Fibroblast of skin of right quadriceps (primary cell): ENCODE measurements around the gene ADNP2.

Experiments
- DNase-seq: peaks from one replicate; pipeline ENCODE4 v3.0.0-alpha.2; 2013

The ADNP2 gene, protein sequence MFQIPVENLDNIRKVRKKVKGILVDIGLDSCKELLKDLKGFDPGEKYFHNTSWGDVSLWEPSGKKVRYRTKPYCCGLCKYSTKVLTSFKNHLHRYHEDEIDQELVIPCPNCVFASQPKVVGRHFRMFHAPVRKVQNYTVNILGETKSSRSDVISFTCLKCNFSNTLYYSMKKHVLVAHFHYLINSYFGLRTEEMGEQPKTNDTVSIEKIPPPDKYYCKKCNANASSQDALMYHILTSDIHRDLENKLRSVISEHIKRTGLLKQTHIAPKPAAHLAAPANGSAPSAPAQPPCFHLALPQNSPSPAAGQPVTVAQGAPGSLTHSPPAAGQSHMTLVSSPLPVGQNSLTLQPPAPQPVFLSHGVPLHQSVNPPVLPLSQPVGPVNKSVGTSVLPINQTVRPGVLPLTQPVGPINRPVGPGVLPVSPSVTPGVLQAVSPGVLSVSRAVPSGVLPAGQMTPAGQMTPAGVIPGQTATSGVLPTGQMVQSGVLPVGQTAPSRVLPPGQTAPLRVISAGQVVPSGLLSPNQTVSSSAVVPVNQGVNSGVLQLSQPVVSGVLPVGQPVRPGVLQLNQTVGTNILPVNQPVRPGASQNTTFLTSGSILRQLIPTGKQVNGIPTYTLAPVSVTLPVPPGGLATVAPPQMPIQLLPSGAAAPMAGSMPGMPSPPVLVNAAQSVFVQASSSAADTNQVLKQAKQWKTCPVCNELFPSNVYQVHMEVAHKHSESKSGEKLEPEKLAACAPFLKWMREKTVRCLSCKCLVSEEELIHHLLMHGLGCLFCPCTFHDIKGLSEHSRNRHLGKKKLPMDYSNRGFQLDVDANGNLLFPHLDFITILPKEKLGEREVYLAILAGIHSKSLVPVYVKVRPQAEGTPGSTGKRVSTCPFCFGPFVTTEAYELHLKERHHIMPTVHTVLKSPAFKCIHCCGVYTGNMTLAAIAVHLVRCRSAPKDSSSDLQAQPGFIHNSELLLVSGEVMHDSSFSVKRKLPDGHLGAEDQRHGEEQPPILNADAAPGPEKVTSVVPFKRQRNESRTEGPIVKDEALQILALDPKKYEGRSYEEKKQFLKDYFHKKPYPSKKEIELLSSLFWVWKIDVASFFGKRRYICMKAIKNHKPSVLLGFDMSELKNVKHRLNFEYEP

DNA sequence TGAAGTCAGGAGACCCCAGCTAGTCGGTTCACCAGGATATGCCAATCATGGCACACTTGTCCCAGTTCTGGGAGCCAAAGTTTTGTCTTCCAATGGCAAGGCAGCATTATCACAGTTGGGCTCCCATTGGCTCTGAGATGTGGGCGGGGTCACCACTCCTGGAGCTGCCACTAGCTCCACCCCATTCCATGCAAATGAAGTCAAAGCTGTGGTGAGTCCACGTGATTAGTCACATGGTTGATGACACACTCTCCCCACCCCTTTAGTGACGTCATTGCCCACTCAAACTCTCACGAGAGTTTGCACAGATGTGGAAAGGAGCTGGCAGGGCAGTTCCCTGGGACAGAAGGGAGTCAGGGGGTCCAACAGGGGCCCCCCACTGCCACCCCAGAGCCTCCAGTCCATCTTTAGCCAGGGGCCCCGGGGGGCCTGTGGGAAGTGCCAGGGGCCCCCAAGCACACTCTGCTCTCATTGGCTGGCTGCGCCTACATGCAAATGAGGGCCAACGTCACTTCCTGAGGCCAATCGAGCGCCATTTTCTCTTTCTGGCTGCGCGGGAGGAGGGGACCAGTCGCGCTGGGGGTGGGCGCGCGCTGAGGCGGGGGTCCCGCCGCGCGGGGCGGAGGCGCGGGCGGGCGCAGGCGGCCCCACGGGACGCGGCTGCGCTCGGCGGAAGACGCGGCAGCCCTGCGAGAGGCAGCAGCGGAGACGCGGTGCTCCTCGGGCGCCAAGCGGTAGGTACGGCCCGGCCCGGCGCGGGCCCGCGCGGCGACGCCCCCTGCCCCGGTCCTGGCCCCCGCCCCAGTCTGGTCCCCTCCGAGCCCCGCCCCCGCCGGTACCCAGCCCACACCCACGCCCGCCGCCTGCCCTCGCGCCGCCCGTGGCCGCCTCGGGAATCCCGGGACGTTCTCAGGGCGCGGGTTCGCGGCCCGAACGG lies at the start of gene ADNP2:
Gene ADNP2, plus strand, starts transcription at position 524 of the 937 bp plus-strand sequence. CDS start 8,281 bp downstream, outside the sequence.
- peak; percentile 95 for DNase-seq

DNA sequence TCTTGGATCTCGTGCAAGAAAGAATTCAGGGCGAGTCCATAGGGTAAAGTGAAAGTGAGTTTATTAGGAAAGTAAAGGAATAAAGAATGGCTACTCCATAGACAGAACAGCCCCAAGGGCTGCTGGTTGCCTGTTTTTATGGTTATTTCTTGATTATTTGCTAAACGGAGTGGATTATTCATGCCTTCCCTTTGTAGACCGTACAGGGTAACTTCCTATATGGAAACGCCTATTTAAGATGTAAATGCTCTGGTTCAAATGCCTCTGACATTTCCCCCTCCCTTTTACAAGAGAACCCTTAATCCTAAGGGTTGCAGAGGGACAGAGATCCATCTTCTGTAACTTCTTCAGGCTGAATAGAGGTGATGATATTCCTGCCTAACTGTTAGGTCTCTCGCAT lies 49.1 kb upstream of the ADNP2 start:
- no peak for DNase-seq

DNA sequence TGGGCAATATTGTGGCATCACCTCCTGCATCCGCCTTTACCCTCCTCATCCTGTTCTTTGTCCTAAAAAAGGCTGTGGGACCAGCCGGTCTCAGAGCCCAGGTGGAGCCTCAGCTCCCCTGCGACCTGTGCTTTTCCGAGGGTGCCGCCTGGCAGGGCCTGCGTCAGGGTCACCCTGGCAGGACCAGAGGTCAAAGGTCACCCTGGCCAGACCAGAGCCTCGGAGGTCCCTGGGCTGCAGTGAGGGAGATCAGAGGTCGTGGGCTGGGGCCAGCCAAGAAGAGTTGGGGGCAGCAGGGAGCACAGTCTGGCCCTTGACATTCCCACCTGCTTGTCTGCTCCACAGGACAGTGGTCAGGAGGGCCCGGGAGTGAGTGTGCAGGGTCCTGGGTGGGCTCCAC lies 43.4 kb upstream of the ADNP2 start:
- no peak for DNase-seq

DNA sequence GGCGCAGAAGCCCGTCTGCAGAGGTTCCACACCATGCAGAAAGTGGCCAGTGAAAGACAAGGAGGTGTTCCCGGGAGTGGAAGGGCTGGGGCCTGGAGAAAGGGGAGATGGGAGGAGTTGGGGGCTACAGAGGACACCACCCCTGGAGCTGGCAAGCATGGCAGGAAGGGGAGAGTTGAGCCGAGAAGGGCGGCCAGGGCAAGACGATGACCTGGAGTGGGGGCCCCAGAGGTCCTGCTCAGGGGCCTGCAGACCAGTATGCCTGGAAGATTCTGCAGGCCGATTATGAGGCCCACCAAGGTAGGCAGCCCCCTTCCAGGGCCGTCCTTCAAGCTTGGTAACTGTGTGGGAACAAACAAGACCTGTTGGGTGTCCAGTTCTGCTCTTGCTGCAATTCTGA lies 41.7 kb upstream of the ADNP2 start:
- no peak for DNase-seq

DNA sequence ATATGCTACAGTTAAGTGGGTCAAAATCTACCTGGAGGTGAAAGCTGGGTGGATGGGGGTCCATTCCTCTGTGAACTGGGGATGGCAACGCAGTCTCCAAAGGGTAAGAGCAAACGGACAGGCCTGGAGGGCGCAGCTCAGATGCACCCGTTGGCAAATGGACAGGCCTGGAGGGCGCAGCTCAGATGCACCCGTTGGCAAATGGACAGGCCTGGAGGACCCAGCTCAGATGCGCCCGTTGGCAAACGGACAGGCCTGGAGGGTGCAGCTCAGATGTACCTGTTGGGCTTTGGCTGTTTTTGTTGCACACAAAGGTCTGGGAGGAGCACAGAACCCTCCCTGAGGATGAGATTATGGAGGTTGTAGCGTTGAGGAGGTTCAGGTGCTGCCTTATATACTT lies 41.2 kb upstream of the ADNP2 start:
- DNase-seq = no peak

DNA sequence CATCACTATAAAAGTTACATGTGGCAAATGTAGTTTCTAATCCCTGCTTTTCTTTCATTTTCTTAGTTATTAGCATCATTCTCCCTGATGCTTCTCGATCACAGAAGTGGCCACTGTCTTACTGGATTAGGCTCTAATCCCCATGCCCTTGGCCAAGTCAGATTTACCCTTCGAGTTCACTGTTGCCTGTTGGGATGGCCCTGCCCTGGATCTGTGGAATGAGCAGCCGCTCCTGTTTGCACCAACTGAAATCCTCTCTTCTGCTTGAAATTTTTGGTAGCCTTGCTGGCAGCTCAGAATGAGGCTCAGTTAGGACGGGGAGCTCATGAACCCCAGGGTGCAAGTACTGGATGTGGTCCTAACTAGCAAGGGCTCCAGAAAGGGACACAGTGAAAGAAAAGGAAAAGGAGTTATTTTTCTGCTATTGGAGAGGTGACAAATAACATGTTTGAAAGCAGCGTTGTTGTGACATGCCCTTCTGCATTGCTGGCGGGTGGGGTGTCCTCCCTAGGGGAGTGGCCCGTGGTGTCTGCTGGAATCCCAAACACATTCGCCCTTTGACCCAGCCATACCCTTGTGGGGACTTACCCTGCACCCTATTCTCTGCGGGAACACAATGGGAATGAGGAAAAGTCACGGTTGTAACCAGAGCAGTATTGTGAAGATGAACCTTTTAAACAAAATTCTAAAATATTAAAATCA lies 40.3 kb upstream of the ADNP2 start:
- no peak for DNase-seq

DNA sequence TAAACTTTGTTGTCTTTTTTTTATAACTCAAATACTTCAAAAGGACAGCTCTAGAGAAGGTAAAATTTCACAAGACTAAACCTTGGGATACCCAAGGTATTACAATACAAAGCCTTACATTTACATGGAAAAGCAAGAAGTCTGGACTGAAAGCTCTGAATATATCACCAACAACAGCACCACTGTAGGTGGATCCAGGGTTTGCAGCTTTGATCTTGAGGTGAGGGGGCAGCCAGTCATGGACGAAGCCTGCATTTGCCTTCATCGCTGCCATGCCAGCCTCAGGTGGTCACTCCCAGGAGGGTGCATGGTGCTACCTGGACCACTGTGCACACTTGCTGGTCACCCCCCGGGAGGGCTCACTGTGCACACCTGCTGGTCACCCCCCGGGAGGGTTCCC lies 38.2 kb upstream of the ADNP2 start:
- no peak for DNase-seq

DNA sequence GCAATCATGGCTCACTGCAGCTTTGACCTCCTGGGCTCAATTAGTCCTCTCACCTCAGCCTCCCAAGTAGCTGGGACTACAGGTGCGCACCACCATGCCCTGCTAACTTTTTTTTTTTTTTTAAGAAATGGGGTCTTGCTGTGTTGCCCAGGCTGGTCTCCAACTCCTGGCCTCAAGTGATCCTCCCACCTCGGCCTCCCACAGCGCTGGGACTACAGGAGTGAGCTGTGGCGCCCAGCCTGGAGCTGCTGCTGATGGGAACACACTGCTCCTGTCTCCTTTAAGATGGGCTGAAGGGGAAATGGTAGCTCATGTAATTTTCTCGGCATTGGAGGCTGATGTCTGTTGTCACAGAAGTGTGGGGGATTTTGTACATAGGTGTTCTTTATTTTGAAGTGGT lies 34.9 kb upstream of the ADNP2 start:
- DNase-seq = no peak

DNA sequence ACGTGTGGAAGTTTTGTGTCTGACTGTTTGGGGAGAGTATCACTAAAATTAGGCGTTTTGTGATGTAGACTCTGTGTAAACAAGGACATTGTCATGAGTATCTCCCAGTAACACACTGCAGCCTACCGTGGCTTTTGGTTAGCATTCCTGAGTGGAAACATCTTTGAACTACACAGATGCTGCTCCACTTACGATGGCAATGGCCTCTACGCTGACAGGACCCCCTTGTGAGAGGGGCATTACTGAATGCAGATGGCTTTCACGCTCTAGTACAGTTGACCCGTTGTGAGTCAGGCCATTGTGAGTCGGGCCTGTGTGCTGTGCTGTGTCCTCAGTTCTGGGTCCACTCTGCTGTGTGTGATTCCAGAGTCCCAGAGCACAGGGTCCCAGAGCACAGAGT lies 34.4 kb upstream of the ADNP2 start:
- DNase-seq = no peak

DNA sequence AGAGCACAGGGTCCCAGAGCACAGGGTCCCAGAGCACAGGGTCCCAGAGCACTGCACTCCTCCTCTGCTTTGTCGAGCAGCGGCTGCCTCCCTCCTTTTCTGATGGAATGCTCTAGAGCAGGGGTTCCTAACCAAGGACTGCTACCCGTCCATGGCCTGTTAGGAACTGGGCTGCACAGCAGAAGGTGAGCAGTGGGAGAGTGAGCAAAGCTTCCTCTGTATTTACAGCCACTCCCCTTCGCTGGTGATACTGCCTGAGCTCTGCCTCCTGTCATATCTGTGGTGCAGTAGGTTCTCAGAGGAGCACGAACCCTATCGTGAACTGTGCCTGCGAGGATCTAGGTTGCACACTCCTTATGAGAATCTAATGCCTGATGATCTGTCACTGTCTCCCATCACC lies 33.1 kb upstream of the ADNP2 start:
- no peak for DNase-seq

DNA sequence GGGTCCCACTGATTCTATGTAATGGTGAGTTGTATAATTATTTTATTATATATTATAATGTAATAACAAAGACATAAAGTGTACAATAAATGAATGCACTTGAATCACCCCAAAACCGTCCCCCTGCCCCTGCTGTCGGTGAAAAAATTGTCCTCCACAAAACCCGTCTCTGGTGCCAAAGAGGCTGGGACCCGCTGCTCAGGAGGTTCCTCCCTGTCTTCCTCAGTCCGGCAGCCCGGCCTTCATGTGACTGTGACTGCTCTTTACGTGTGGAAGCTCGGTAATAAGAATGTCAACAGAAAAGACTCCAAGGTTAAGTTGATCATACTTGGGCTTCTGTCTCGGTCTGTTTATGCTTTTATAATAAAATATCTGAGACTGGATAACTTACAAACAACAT lies 32.7 kb upstream of the ADNP2 start:
- no peak for DNase-seq

DNA sequence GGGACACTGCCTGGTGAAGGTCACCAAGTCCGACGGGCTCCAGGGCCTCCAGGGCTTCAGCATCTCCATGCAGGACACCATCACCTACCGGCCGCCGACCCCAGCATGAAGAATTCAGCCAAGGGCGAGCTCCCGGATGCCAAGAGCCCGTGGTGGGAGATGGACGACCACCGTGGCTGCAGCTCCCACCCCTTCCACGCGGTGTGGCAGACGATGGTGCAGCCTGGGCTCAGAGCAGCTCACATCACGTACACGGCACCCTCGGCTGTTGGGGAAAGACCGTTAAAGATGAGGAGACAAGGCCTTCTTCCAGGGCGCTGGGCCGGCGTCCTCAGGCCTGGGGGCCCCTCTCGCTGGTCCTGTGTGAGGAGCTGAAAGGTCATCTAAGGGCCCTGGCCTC lies 31.2 kb upstream of the ADNP2 start:
- DNase-seq = no peak

DNA sequence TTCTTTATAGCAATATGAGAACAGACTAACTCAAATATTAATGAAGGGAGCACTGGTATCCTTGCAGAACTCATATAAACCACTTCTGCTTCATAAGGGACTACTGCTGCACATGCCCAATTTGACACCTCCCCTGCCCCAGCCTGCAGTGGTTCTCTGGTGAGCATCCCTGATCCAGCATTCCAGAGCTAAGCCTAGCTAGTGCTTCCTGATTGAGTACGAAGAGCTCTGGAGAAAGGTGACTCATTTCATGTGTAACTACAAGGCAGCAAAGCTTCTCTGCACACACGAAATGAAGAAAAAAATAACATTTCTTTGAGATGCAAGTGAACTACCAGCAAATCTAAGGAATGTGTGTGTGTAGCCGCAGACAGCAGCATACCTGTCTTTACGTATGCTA lies 22.8 kb upstream of the ADNP2 start:
- no peak for DNase-seq

DNA sequence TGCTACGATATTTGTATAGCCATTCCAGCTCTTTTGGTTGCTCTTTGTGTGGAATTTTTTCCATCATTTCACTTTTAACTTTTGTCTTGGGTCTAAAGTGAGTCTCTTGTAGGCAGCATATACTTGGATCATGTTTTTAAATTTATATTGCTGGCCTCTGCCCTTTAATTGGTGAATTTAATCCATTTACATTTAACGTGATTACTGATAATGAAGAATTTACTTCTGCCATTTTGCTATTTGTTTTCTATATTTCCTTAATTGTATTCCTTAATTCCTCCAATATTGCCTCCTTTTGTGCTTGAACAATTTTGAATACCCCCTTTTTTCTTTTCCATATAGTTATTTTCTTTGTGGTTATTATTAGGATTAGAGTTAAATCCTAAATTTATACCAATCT lies 21.0 kb upstream of the ADNP2 start:
- DNase-seq = no peak

DNA sequence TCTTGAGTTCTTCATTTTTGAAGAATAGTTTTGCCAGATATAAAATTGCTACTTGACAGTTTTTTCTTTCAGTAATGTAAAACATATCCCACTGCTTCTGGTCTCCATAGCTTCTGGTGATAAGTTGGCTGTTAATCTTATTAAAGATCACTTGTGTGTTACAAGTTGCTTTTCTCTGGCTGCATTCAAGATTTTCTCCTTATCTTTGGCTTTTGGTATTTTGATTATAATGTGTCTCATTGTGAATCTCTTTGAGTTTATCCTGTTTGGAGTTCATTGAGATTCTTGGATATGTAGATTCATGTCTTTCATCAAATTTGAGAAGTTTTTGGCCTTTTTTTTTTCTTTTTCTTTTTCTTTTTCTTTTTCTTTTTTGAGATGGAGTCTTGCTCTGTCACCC lies 20.2 kb upstream of the ADNP2 start:
- no peak for DNase-seq

DNA sequence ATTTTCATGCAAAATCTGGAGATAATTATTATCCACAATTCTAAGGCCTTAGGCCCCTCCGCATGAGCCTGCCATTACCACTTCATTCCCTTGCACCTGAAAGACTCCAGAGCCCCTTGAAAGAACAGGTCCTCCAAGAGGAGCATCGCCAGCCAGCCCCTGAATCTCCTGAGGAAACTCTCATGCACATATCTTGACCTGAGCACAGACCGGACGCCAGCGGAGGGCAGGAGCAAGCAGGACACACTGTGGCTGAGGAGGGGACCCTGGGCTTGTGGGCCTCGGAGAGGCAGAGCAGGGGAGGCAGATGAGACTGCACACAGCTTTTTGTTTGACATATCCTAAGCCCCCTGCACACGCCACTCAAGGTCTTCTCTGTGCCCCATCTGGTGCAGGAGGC lies 13.6 kb upstream of the ADNP2 start:
- no peak for DNase-seq

DNA sequence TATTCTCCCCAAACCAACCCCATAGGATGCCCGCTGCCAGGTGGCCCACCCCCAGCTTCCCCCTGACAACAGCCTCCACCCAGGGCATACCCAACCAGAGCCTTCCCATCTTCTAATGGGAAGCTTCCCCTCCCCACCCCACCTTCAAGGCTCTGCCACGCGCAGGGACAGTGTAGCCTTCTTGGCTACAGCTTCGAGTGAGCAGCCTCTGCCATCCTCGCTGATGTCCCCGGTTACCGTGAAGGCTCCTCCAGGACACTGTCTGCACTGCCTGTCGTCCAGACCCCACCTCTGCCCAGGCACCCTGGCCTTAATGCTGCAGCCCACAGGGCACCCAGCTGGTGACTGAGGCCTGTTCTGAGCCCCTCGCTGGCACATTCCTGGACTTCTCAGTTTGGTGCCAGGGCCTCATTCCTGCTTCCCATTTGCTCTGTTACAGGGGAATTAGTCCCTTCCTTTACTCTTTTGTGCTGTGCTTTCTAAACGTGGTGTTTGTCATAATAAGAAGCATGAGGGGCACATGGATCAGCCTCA lies 13.0 kb upstream of the ADNP2 start:
- DNase-seq = no peak

DNA sequence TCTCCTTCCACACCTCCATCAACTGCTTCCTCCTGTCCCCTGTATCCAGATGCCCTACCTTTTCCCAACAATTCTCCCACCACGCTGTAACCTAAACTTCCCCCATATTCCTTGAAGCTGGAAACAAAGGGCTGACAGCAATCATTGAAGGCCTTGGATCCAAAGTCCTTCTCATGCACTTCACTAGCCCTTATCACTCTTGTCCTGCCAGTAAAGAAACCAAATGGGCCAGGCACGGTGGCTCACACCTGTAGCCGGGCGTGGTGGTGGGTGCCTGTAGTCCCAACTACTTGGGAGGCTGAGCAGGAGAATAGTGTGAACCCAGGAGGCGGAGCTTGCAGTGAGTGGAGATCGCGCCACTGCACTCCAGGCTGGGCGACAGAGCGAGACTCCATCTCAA lies 11.9 kb upstream of the ADNP2 start:
- DNase-seq = no peak

DNA sequence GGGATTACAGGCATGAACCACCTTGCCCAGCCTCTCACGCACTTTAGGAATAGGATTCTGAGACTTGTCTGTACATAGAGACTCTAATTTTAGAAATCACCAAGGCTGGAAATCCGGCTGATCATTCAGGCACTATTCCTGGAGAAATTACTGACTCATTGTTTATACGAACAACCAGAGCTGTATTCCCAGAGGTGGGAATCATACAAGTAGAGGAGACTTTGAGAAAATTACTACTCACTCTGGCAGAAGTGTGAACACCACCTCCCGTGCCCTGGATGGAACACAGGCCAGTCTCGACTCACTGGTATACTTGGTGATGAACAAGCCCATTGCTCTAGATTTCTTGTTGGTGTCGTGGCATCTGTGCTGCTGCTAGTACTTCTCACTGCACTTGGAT lies 5.8 kb upstream of the ADNP2 start:
- DNase-seq = peak; percentile 70

DNA sequence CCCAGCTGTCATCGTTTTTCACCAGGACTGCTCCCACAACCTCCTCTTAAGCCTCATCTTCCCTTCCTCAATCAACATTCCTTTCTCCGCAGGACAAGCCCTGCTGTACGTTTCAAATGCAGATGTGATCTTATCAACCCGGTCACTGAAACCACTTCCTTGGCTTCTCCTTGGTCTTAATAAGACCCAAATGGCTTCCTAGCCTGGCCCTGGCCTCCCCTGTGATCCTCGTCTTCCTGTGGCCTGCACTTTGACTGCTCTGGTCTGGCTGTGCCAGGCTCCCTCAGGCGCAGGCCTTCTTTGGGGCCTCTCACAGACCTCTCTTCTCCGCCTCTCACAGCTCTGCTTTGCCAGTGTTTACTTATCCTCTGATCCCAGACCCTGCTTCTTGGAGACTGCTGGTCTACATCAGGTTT lies 4.7 kb upstream of the ADNP2 start:
- no peak for DNase-seq

DNA sequence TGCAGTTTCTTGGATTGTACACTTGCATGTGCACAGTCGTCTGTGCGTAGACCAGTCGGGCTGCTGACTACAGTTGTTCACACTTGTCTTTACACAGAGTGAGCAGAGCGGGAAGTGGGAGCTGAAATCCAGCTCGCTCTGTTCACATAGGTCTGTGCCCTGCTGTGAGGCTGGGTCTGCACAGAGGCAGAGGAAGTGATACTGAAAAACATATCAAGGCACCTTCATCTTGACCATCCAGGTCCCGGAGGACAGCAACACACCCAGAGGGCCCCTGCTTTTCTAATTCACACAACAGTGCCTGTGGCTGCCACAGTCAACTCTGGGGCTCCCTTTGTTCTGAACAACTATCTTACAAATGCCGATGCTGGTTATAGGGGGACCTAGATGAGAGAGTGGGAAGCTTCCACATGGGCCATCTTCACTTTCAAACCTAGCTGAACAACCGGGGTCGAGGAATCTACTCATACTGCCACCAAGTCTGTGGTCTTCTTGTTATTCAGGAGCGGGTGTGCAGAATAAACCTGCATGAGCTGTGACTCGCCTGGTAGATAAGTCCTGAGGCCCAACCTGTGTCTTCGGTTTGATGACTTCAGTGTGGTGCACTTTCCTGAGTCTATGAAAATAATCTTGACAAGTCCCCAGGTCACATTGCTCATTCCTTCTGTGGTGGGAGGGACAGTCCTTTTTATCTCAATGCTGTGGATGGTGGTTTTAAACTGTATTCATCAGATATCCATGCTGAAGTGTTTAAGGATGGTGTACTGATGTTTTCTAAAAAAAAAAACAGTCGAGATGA lies 3.5 kb upstream of the ADNP2 start:
- DNase-seq = no peak
